A549 (cell line): ENCODE data around the gene DLGAP5.

Source experiments
- BHLHE40 ChIP-seq: IDR thresholded peaks from 2 replicates; pipeline ENCODE4 v1.6.1; 2012; ENCODE audit warnings: low read depth, low read length, inconsistent platforms
- CTCF ChIP-seq: fragments of >200 bp; sonication (Bioruptor Twin); formaldehyde crosslinking; IDR thresholded peaks from 3 replicates; pipeline ENCODE4 v1.5.1; 2016
- EHMT2 ChIP-seq: fragments of 200-600 bp; sonication (generic); IDR thresholded peaks from 2 replicates; pipeline ENCODE4 v1.6.1; 2016; ENCODE audit warnings: antibody characterized with exemption, low read depth, mild to moderate bottlenecking, moderate library complexity
- EP300 ChIP-seq, 2 experiments: fragments of >200 bp; sonication (Bioruptor Twin); formaldehyde crosslinking; IDR thresholded peaks; 2 replicates in 1 of 2; 3 replicates in 1 of 2; pipeline ENCODE4 v1.6.1; 2016 to 2017
- MAX ChIP-seq: IDR thresholded peaks from 2 replicates; pipeline ENCODE4 v1.6.1; 2012
- MYC ChIP-seq: IDR thresholded peaks from 2 replicates; pipeline ENCODE4 v1.6.1; 2012; ENCODE audit warnings: mild to moderate bottlenecking, inconsistent platforms, low read length, improper control_type of control experiment, borderline replicate concordance
- POLR2A ChIP-seq: IDR thresholded peaks from 2 replicates; pipeline ENCODE4 v1.6.1; 2012; ENCODE audit warnings: mild to moderate bottlenecking, low read length
- RAD21 ChIP-seq, 2 experiments: fragments of >200 bp in 1 of 2; sonication (Bioruptor Twin) in 1 of 2; formaldehyde crosslinking in 1 of 2; IDR thresholded peaks in 1 of 2; conservative IDR thresholded peaks in 1 of 2; 2 replicates in 1 of 2; 3 replicates in 1 of 2; pipeline ENCODE4 v1.6.1; 2012 to 2018; ENCODE audit warnings: inconsistent platforms in 1 of 2
- REST ChIP-seq: fragments of 200-600 bp; sonication (generic); IDR thresholded peaks from 2 replicates; pipeline ENCODE4 v1.6.1; 2016; ENCODE audit warnings: antibody characterized with exemption, mild to moderate bottlenecking, moderate library complexity
- RFX5 ChIP-seq: fragments of 450-650 bp; IDR thresholded peaks from 2 replicates; pipeline ENCODE4 v1.7.1; 2014; ENCODE audit warnings: antibody characterized with exemption, mild to moderate bottlenecking, moderate library complexity
- SMC3 ChIP-seq: fragments of >200 bp; sonication (Bioruptor Twin); formaldehyde crosslinking; IDR thresholded peaks from 3 replicates; pipeline ENCODE4 v1.6.1; 2018; ENCODE audit warnings: inconsistent platforms
- SREBF2 ChIP-seq: fragments of 450-650 bp; IDR thresholded peaks from 2 replicates; pipeline ENCODE4 v1.6.1; 2014; ENCODE audit warnings: mild to moderate bottlenecking, moderate library complexity
- USF2 ChIP-seq: fragments of 450-650 bp; IDR thresholded peaks from 2 replicates; pipeline ENCODE4 v1.6.1; 2014; ENCODE audit warnings: antibody characterized with exemption
- ZSCAN20 ChIP-seq: fragments of 250-450 bp; sonication (Bioruptor Pico); IDR thresholded peaks from 2 replicates; pipeline ENCODE4 v1.8.0; 2022; ENCODE audit warnings: mild to moderate bottlenecking, moderate library complexity

GRCh38 chr14:55240526-55241178 lies 49.3 kb upstream of the DLGAP5 start:
- TF ChIP-seq EP300 (IDR thresholded peaks at IDR 0.05), result no peak
- TF ChIP-seq USF2, result no peak
- TF ChIP-seq BHLHE40, result no peak
- no peak for TF ChIP-seq MAX
- TF ChIP-seq EHMT2, result no peak
- TF ChIP-seq CTCF, result no peak
- no peak for TF ChIP-seq ZSCAN20 (CRISPR knock-in tag)
- TF ChIP-seq POLR2A, result no peak
- no peak for TF ChIP-seq MYC
- no peak for TF ChIP-seq SMC3
- TF ChIP-seq REST, result no peak
- TF ChIP-seq RFX5, result no peak
- no peak for TF ChIP-seq RAD21 (conservative IDR thresholded peaks at IDR 0.05 in 1 of 2, IDR thresholded peaks at IDR 0.05 in 1 of 2)
- no peak for TF ChIP-seq SREBF2
